ENCODE measurements around the gene ULK4.

- TF ChIP-seq CTCF (IDR thresholded peaks at IDR 0.05) (no peak), POLR2A (IDR thresholded peaks at IDR 0.05) (no peak)
Observed at GRCh38 chr3:41920406-41920965, 41.4 kb downstream of the ULK4 start.

Data from lower leg skin (tissue), 3 donors.